Type B pancreatic cell (in vitro differentiated cells): Measurements from ENCODE around the gene KIF11. TPM values are rescaled to one million over a fixed set of nuclear protein-coding genes. Genes with fewer than 3 reads are reported as not detected.
"Not testable (repeated sequence)": the region's sequence is repeated elsewhere in the genome, so short reads cannot be mapped to it uniquely, and the experiment has no call there.

ENCODE experiments used
- DNase-seq: peaks from one replicate; pipeline ENCODE4 v3.0.0; 2021; ENCODE audit warnings: mixed read lengths; ENCODE audit not compliant: unreplicated experiment; ENCODE audit errors: extremely low spot score
- H3K27ac Mint-ChIP-seq: 2 replicates; pipeline ENCODE4 v1.8.0; 2021; ENCODE audit warnings: mild to moderate bottlenecking, mixed read lengths
- H3K27me3 Mint-ChIP-seq: 2 replicates; pipeline ENCODE4 v1.8.0; 2021; ENCODE audit warnings: mixed read lengths
- H3K36me3 Mint-ChIP-seq: 2 replicates; pipeline ENCODE4 v1.8.0; 2021; ENCODE audit warnings: mixed read lengths
- H3K4me1 Mint-ChIP-seq: one replicate; pipeline ENCODE4 v1.8.0; 2021; ENCODE audit warnings: mixed read lengths; ENCODE audit not compliant: unreplicated experiment
- H3K4me3 Mint-ChIP-seq: 2 replicates; pipeline ENCODE4 v1.8.0; 2021; ENCODE audit warnings: mild to moderate bottlenecking, mixed read lengths
- H3K9me3 Mint-ChIP-seq: 2 replicates; pipeline ENCODE4 v1.8.0; 2021; ENCODE audit warnings: mixed read lengths
- CTCF ChIP-seq: fragments of 200-600 bp; sonication (generic); conservative IDR thresholded peaks from 2 replicates; pipeline ENCODE4 v1.5.0; 2021; ENCODE audit warnings: antibody characterized with exemption, mild to moderate bottlenecking
- total RNA-seq: library from RNA; stranded (reverse); gene quantifications from 2 replicates; pipeline ENCODE4 v1.2.1, GENCODE V29; 2021; ENCODE audit warnings: low replicate concordance

Gene KIF11
- total RNA-seq, 1 donor from 2014 or later, result 40.6 TPM

- Mint-ChIP-seq H3K36me3 (peaks cover 36% of the 10 kb centered on the region), H3K4me1 (no peaks in the 10 kb centered on the region), H3K4me3 (no peak overlapping the region), H3K27me3 (no peaks in the 10 kb centered on the region), H3K9me3 (peaks cover 8% of the 10 kb centered on the region), H3K27ac (no peak overlapping the region)
- TF ChIP-seq CTCF, result peak; percentile 61
- DNase-seq, result no peak
These were observed 40.6 kb upstream of the KIF11 start for GRCh38 chr10:92552310-92552709.

- Mint-ChIP-seq H3K4me1 (no peaks in the 10 kb centered on the region), H3K36me3 (peaks cover 33% of the 10 kb centered on the region), H3K9me3 (peaks cover 9% of the 10 kb centered on the region), H3K4me3 (no peak overlapping the region), H3K27me3 (no peaks in the 10 kb centered on the region), H3K27ac (no peak overlapping the region)
- no peak for TF ChIP-seq CTCF
- DNase-seq, result no peak
These were observed 39.0 kb upstream of the KIF11 start for GRCh38 chr10:92553959-92554358.

- H3K27ac Mint-ChIP-seq, result no peak overlapping the region
- H3K4me3 Mint-ChIP-seq, result no peak overlapping the region
- TF ChIP-seq CTCF, result no peak
- no peak for DNase-seq
- peaks cover 6% of the 10 kb centered on the region for H3K9me3 Mint-ChIP-seq
- H3K4me1 Mint-ChIP-seq, result peaks cover 4% of the 10 kb centered on the region
- H3K36me3 Mint-ChIP-seq, result peaks cover 41% of the 10 kb centered on the region
- no peaks in the 10 kb centered on the region for H3K27me3 Mint-ChIP-seq
These were observed 33.9 kb upstream of the KIF11 start for GRCh38 chr10:92559046-92559445.

GRCh38 chr10:92562424-92562823 lies 30.5 kb upstream of the KIF11 start:
- H3K36me3 Mint-ChIP-seq, result peaks cover 38% of the 10 kb centered on the region
- no peak overlapping the region for H3K27ac Mint-ChIP-seq
- H3K4me1 Mint-ChIP-seq, result peaks cover 8% of the 10 kb centered on the region
- no peaks in the 10 kb centered on the region for H3K27me3 Mint-ChIP-seq
- H3K4me3 Mint-ChIP-seq, result no peak overlapping the region
- no peak for TF ChIP-seq CTCF
- DNase-seq, result no peak
- H3K9me3 Mint-ChIP-seq, result peaks cover 5% of the 10 kb centered on the region

- Mint-ChIP-seq H3K27me3 (no peaks in the 10 kb centered on the region), H3K36me3 (peaks cover 28% of the 10 kb centered on the region), H3K27ac (peak overlapping the region; percentile 46), H3K9me3 (no peaks in the 10 kb centered on the region), H3K4me3 (no peak overlapping the region), H3K4me1 (peaks cover 36% of the 10 kb centered on the region)
- no peak for TF ChIP-seq CTCF
- no peak for DNase-seq
These were observed 24.9 kb upstream of the KIF11 start for GRCh38 chr10:92567952-92568600.

GRCh38 chr10:92569071-92569470 lies 23.9 kb upstream of the KIF11 start:
- no peak for TF ChIP-seq CTCF
- Mint-ChIP-seq H3K9me3 (no peaks in the 10 kb centered on the region), H3K36me3 (peaks cover 25% of the 10 kb centered on the region), H3K27me3 (no peaks in the 10 kb centered on the region), H3K4me1 (peaks cover 36% of the 10 kb centered on the region), H3K4me3 (no peak overlapping the region), H3K27ac (no peak overlapping the region)
- no peak for DNase-seq

- DNase-seq, H3K4me3 Mint-ChIP-seq, H3K27ac Mint-ChIP-seq, H3K9me3 Mint-ChIP-seq, H3K27me3 Mint-ChIP-seq: not testable (repeated sequence)
- Mint-ChIP-seq H3K36me3 (peaks cover 23% of the 10 kb centered on the region), H3K4me1 (peaks cover 39% of the 10 kb centered on the region)
These were observed 23.3 kb upstream of the KIF11 start for GRCh38 chr10:92569663-92570062.
